H1 (cell line): ENCODE measurements around the gene ST8SIA5.

Source experiments
- CHD2 ChIP-seq: IDR thresholded peaks from 2 replicates; pipeline ENCODE4 v1.6.1; 2012; ENCODE audit warnings: low read length, improper control_type of control experiment
- EZH2 ChIP-seq: fragments of 200-600 bp; sonication (generic); IDR thresholded peaks from 2 replicates; pipeline ENCODE4 v1.7.1; 2012; ENCODE audit warnings: low read depth, mild to moderate bottlenecking, moderate library complexity, low read length, inconsistent platforms; ENCODE audit not compliant: severe bottlenecking
- HDAC2 ChIP-seq, 2 experiments: fragments of 300-600 bp in 1 of 2; sonication (generic) in 1 of 2; IDR thresholded peaks; 2 replicates each; pipeline ENCODE4 v1.6.1; 2011 to 2012; ENCODE audit warnings: low read depth in 2 of 2, low read length in 2 of 2, mild to moderate bottlenecking in 2 of 2, moderate library complexity in 2 of 2, borderline replicate concordance in 1 of 2, inconsistent platforms in 1 of 2
- JUN ChIP-seq: IDR thresholded peaks from 2 replicates; pipeline ENCODE4 v1.6.1; 2011; ENCODE audit warnings: low read depth, mild to moderate bottlenecking, improper control_type of control experiment, low read length
- POLR2A ChIP-seq, 2 experiments: IDR thresholded peaks; 1 replicate in 1 of 2; 2 replicates in 1 of 2; pipeline ENCODE4 v1.6.1; 2011; ENCODE audit warnings: low read depth in 2 of 2, low read length in 2 of 2, mild to moderate bottlenecking in 2 of 2; ENCODE audit errors: control extremely low read depth in 1 of 2
- ZNF274 ChIP-seq: IDR thresholded peaks from 2 replicates; pipeline ENCODE4 v1.7.0; 2012; ENCODE audit warnings: low read length, borderline replicate concordance; ENCODE audit errors: extremely low read depth
- TF ChIP-seq, protein P1 (sequence below), 3 experiments: IDR thresholded peaks; 1 replicate in 2 of 3; 2 replicates in 1 of 3; pipeline versions ENCODE4 v1.5.1 to v1.6.1; 2011; ENCODE audit warnings: low read length in 3 of 3, mild to moderate bottlenecking in 3 of 3, inconsistent platforms in 2 of 3, low read depth in 1 of 3, moderate library complexity in 1 of 3; ENCODE audit not compliant: insufficient read depth in 1 of 3; ENCODE audit errors: control extremely low read depth in 1 of 3

DNA sequence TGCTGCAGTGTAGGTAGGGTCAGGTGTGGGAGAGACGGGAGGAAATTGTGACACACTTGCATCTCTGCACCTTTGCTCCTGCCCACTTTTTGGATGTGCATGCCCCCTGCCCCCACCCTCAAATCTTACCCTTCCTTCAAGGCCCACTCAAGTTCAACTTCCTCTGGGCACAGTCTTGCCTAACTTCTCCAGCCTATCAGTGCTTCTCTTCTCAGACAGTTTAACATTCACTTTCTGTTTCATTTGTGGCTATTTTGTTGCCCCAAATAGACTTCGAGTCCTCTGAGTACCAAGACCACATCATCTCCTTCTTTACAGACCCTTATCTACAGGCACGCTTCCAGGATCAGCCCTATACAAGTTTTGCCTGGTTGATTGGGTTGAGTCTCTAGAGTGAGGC, 2.7 kb downstream of the ST8SIA5 start:
- TF ChIP-seq EZH2: no peak
- TF ChIP-seq CHD2: no peak
- TF ChIP-seq, protein P1, sequence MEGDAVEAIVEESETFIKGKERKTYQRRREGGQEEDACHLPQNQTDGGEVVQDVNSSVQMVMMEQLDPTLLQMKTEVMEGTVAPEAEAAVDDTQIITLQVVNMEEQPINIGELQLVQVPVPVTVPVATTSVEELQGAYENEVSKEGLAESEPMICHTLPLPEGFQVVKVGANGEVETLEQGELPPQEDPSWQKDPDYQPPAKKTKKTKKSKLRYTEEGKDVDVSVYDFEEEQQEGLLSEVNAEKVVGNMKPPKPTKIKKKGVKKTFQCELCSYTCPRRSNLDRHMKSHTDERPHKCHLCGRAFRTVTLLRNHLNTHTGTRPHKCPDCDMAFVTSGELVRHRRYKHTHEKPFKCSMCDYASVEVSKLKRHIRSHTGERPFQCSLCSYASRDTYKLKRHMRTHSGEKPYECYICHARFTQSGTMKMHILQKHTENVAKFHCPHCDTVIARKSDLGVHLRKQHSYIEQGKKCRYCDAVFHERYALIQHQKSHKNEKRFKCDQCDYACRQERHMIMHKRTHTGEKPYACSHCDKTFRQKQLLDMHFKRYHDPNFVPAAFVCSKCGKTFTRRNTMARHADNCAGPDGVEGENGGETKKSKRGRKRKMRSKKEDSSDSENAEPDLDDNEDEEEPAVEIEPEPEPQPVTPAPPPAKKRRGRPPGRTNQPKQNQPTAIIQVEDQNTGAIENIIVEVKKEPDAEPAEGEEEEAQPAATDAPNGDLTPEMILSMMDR (IDR thresholded peaks at IDR 0.05; ENCODE audit: control extremely low read depth in 1 of 3, insufficient read depth in 1 of 3, low read depth in 1 of 3, low read length in 3 of 3): no peak
- no peak for TF ChIP-seq JUN
- no peak for TF ChIP-seq POLR2A (IDR thresholded peaks at IDR 0.05; ENCODE audit: control extremely low read depth in 1 of 2, low read depth in 2 of 2, low read length in 2 of 2)
- no peak for TF ChIP-seq HDAC2 (IDR thresholded peaks at IDR 0.05; ENCODE audit: borderline replicate concordance in 1 of 2, low read depth in 2 of 2, low read length in 2 of 2)
- no peak for TF ChIP-seq ZNF274
